ENCODE data around the gene KLHL22. TPM values are rescaled to one million over a fixed set of nuclear protein-coding genes. Genes with fewer than 3 reads are reported as not detected.

The KLHL22 gene
- polyA plus RNA-seq, 1 experiment, result 30.2 TPM

DNA sequence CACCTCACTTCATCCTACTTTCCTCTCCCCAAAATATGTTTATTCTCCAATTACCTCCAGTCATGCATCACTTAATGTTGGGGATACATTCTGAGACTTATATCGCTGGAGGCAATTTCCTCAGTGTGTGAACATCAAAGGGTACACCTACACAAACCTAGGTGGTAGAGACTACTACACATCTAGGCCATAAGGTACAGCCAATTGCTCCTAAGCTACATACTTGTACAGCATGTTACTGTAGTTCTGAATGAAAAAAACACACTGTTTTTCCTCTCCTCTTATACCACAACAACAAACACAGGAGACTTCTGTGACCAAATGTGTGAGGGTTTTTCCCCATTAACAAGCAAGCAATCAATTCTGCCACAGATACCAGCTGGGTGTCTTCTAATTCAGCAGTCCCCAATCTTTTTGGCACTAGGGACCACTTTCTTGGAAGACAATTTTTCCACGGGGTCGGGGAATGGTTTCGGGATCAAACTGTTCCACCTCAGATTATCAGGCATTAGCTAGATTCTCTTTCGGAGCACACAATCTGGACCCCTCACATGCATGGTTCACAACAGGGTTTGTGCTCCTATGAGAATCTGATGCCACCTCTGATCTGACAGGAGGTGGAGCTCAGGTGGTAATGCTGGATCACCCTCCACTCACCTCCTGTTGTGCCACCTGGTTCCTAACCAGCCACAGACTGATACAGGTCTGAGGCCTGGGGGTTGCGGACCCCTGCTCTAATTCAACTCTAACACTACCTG is 5.2 kb downstream of the KLHL22 start:
- no peaks in the 10 kb centered on the region for H3K9me3 ChIP-seq (ENCODE audit: control insufficient read depth, insufficient read depth, low read length)
- CTCF ChIA-PET, result no interaction called here
- TF ChIP-seq, protein P1, sequence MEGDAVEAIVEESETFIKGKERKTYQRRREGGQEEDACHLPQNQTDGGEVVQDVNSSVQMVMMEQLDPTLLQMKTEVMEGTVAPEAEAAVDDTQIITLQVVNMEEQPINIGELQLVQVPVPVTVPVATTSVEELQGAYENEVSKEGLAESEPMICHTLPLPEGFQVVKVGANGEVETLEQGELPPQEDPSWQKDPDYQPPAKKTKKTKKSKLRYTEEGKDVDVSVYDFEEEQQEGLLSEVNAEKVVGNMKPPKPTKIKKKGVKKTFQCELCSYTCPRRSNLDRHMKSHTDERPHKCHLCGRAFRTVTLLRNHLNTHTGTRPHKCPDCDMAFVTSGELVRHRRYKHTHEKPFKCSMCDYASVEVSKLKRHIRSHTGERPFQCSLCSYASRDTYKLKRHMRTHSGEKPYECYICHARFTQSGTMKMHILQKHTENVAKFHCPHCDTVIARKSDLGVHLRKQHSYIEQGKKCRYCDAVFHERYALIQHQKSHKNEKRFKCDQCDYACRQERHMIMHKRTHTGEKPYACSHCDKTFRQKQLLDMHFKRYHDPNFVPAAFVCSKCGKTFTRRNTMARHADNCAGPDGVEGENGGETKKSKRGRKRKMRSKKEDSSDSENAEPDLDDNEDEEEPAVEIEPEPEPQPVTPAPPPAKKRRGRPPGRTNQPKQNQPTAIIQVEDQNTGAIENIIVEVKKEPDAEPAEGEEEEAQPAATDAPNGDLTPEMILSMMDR (IDR thresholded peaks at IDR 0.05; ENCODE audit: low read depth, low read length), result no peak

DNA sequence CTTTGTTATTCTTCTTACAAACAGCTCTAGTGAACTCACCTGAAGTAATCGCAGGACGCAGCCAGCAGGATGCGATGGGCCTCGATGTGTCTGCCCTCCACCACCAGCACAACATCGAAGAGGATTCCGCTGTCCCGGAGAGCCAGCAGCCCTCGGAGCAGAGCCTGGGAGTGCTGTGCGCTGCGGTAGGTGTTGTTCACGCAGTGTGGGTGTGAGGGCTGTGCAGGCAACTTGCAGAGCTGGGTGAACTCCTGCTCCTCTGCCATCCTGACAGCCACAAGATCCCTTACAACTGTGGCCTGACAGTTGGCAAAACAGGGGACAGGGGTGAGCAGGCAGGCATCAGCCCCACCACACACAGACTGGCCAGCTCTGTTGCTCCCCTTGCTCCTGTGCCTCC is 6.6 kb downstream of the KLHL22 start:
- Histone ChIP-seq H3K27me3 (ENCODE audit: control insufficient read depth, insufficient read depth, low read length) (no peaks in the 10 kb centered on the region), H3K4me3 (ENCODE audit: low read depth, low read length) (no peak overlapping the region), H3K27ac (ENCODE audit: low read depth, low read length) (no peak overlapping the region), H3K9me3 (ENCODE audit: control insufficient read depth, insufficient read depth, low read length) (no peaks in the 10 kb centered on the region)
- CTCF ChIA-PET, result no interaction called here
- TF ChIP-seq, protein P1 (IDR thresholded peaks at IDR 0.05; ENCODE audit: low read depth, low read length), result no peak
- DNase-seq (ENCODE audit: low read depth, low spot score), result no peak
- POLR2A ChIA-PET, result no interaction called here

More for the DNA sequence above, 5.2 kb downstream of the KLHL22 start:
- POLR2A ChIA-PET, result no interaction called here
- H3K4me3 ChIP-seq (ENCODE audit: low read depth, low read length), result no peak overlapping the region
- DNase-seq (ENCODE audit: low read depth, low spot score), result no peak
- H3K27me3 ChIP-seq (ENCODE audit: control insufficient read depth, insufficient read depth, low read length), result no peaks in the 10 kb centered on the region
- no peak overlapping the region for H3K27ac ChIP-seq (ENCODE audit: low read depth, low read length)

DNA sequence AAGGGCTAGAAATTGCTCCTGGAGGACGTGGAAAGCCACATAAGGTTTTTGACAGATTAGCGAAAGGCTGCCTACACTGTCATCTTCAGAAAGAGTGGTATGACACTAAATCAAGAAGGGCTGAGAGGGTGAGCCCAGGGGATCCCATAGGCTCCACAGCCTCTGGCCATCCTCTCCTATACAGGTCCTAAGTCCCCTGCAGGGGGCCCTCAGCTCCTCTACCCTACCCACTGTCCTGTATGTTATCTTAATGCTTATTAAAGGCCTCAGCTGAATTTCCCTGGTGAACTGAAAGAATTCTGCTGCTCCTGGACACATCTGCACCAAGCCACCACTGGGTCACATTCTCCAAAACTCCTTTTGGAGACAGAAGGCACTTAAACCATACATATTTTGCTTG is 7.9 kb downstream of the KLHL22 start:
- TF ChIP-seq, protein P1 (IDR thresholded peaks at IDR 0.05; ENCODE audit: low read depth, low read length), result no peak
- no peak overlapping the region for H3K4me3 ChIP-seq (ENCODE audit: low read depth, low read length)
- H3K27me3 ChIP-seq (ENCODE audit: control insufficient read depth, insufficient read depth, low read length), result no peaks in the 10 kb centered on the region
- no peaks in the 10 kb centered on the region for H3K9me3 ChIP-seq (ENCODE audit: control insufficient read depth, insufficient read depth, low read length)
- ChIA-PET POLR2A (no interaction called here), CTCF (no interaction called here)
- no peak for DNase-seq (ENCODE audit: low read depth, low spot score)
- H3K27ac ChIP-seq (ENCODE audit: low read depth, low read length), result no peak overlapping the region

DNA sequence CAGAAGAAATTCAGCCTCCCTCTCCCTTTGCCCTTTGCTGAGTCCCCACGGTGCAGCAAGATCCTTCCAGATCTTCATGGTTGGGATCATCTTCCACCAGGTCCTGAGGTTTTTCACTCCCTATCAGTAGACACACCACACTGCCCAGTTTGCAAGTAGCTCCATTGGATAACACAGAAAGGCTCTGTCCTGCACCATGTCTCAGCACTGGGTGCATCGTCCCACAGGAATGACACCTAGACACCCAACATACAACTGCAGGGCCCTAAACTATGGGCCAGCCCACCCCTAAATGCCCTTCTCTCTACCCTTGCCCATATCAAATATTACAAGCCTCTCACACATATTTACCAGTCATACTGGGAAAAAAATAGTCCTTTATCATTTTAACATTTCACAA is 9.4 kb downstream of the KLHL22 start:
- CTCF ChIA-PET, result no interaction called here
- DNase-seq (ENCODE audit: low read depth, low spot score), result no peak
- Histone ChIP-seq H3K27me3 (ENCODE audit: control insufficient read depth, insufficient read depth, low read length) (no peaks in the 10 kb centered on the region), H3K4me3 (ENCODE audit: low read depth, low read length) (no peak overlapping the region), H3K27ac (ENCODE audit: low read depth, low read length) (no peak overlapping the region), H3K9me3 (ENCODE audit: control insufficient read depth, insufficient read depth, low read length) (no peaks in the 10 kb centered on the region)
- TF ChIP-seq, protein P1 (IDR thresholded peaks at IDR 0.05; ENCODE audit: low read depth, low read length), result no peak
- POLR2A ChIA-PET, result interaction anchor here (0.7 kb wide), 1 partner anchor 29 kb away, joined by 4 read pairs; no protein-coding TSS in a partner anchor

DNA sequence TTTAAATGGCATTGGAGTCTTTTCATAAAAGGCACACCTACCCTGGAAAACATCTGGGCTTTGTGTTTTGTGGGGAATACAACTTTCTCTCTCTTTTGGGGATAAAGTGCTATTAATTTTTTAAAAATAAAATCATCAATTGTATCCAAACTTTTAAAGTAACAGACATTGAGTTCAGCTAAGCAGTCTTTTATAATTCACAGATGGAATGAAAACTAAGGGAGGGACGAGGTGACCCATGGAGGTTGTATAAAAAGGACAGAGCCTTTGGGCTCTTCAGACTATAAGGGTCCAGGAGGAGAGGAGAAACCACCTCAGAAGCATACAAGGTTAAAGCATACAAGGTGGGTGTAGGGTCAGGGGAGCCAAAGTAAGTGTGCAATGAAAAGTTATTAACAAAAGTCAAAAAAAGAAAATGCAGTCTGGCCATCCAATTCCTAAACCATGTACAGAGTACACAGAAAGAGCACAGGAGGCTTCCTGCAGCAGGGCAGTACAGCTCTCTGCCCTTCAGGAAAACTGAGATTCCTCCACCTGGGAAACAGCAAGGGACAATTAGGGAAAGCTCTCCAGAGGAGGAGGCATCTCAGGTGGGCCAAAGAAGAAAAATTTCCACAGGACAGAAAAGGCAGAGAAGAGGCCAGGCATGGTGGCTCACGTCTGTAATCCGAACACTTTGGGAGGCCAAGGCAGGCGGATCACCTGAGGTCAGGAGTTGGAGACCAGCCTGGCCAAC is 10.5 kb downstream of the KLHL22 start:
- ChIA-PET POLR2A (no interaction called here), CTCF (interaction anchor here (1.2 kb wide), 1 partner anchor 67 kb away, joined by 16 read pairs; no protein-coding TSS in a partner anchor)
- no peak for DNase-seq (ENCODE audit: low read depth, low spot score)
- Histone ChIP-seq H3K9me3 (ENCODE audit: control insufficient read depth, insufficient read depth, low read length) (no peaks in the 10 kb centered on the region), H3K4me3 (ENCODE audit: low read depth, low read length) (no peak overlapping the region), H3K27me3 (ENCODE audit: control insufficient read depth, insufficient read depth, low read length) (no peaks in the 10 kb centered on the region), H3K27ac (ENCODE audit: low read depth, low read length) (no peak overlapping the region)
- TF ChIP-seq, protein P1 (IDR thresholded peaks at IDR 0.05; ENCODE audit: low read depth, low read length), result no peak

Data from AG04450 (cell line).